ENCODE results near the gene FAM135A.

Gene FAM135A

GRCh38 chr6:70413114-70413991, at the start of gene FAM135A:
TSS of gene FAM135A (plus strand) at chr6:70413508. CDS start at chr6:70428343, 14,835 bp downstream.
- no peak for TF ChIP-seq CTCF (IDR thresholded peaks at IDR 0.05; ENCODE audit: poor library complexity, severe bottlenecking)
- Histone ChIP-seq H3K4me1 (ENCODE audit: insufficient read depth, poor library complexity, severe bottlenecking) (peaks cover 11% of the 10 kb centered on the region), H3K27ac (ENCODE audit: poor library complexity, severe bottlenecking) (peak within 1 kb of the TSS; percentile 47), H3K36me3 (ENCODE audit: low read depth) (peaks cover 25% of the 10 kb centered on the region), H3K9me3 (ENCODE audit: severe bottlenecking) (no peaks in the 10 kb centered on the region), H3K27me3 (ENCODE audit: insufficient read depth, poor library complexity, severe bottlenecking) (no peaks in the 10 kb centered on the region), H3K4me3 (ENCODE audit: severe bottlenecking) (peak within 1 kb of the TSS; percentile 90)
- DNase-seq (ENCODE audit: low spot score): peak; percentile 98
- peak; percentile 92 for ATAC-seq (ENCODE audit: low read depth)

- Histone ChIP-seq H3K4me3 (ENCODE audit: severe bottlenecking) (no peak overlapping the region), H3K36me3 (ENCODE audit: low read depth) (no peaks in the 10 kb centered on the region), H3K27ac (ENCODE audit: poor library complexity, severe bottlenecking) (no peak overlapping the region), H3K9me3 (ENCODE audit: severe bottlenecking) (no peaks in the 10 kb centered on the region), H3K4me1 (ENCODE audit: insufficient read depth, poor library complexity, severe bottlenecking) (no peaks in the 10 kb centered on the region), H3K27me3 (ENCODE audit: insufficient read depth, poor library complexity, severe bottlenecking) (peaks cover 73% of the 10 kb centered on the region)
- no peak for DNase-seq (ENCODE audit: low spot score)
- no peak for TF ChIP-seq CTCF (IDR thresholded peaks at IDR 0.05; ENCODE audit: poor library complexity, severe bottlenecking)
- ATAC-seq (ENCODE audit: low read depth): no peak
These were observed 49.4 kb upstream of the FAM135A start for GRCh38 chr6:70363741-70364493.

DNA sequence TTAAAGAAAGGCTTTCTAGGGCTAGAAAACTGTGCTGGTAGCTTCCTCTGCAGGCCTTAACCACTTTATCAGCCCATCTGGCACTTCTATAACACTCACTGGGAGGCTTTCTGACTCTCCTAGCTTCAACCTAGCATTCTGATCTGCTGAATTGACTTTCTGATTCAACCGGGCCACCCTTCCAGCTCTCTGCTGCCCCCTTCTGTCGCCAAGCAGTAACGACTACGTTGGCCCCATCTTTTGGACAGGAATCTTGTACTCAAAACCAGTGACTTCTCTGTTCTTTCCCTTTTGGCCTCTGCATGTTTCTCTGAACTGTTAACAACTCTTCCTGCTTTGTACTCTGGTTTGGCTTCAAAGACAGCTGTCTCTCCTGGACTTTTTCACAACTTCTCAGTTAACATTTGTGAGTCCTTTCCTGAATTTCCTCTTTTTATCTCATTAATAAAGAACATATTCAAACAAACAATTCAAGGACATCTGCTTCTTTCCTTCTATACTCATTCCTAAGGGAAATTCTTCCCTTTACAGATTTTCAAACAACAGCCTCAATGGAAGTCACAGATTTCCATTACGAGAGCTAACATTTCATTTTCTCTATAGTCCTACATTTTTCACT, 43.9 kb upstream of the FAM135A start:
- TF ChIP-seq CTCF (IDR thresholded peaks at IDR 0.05; ENCODE audit: poor library complexity, severe bottlenecking): peak; percentile 97
- peak; percentile 77 for ATAC-seq (ENCODE audit: low read depth)
- Histone ChIP-seq H3K4me3 (ENCODE audit: severe bottlenecking) (no peak overlapping the region), H3K27ac (ENCODE audit: poor library complexity, severe bottlenecking) (no peak overlapping the region), H3K9me3 (ENCODE audit: severe bottlenecking) (no peaks in the 10 kb centered on the region), H3K36me3 (ENCODE audit: low read depth) (no peaks in the 10 kb centered on the region), H3K4me1 (ENCODE audit: insufficient read depth, poor library complexity, severe bottlenecking) (peaks cover 8% of the 10 kb centered on the region), H3K27me3 (ENCODE audit: insufficient read depth, poor library complexity, severe bottlenecking) (peaks cover 59% of the 10 kb centered on the region)
- DNase-seq (ENCODE audit: low spot score): no peak

GRCh38 chr6:70370496-70370895, 42.8 kb upstream of the FAM135A start:
- no peak for TF ChIP-seq CTCF (IDR thresholded peaks at IDR 0.05; ENCODE audit: poor library complexity, severe bottlenecking)
- no peak for DNase-seq (ENCODE audit: low spot score)
- peaks cover 48% of the 10 kb centered on the region for H3K27me3 ChIP-seq (ENCODE audit: insufficient read depth, poor library complexity, severe bottlenecking)
- H3K27ac ChIP-seq (ENCODE audit: poor library complexity, severe bottlenecking): no peak overlapping the region
- no peaks in the 10 kb centered on the region for H3K36me3 ChIP-seq (ENCODE audit: low read depth)
- no peaks in the 10 kb centered on the region for H3K9me3 ChIP-seq (ENCODE audit: severe bottlenecking)
- no peak overlapping the region for H3K4me3 ChIP-seq (ENCODE audit: severe bottlenecking)
- ATAC-seq (ENCODE audit: low read depth): no peak
- peaks cover 16% of the 10 kb centered on the region for H3K4me1 ChIP-seq (ENCODE audit: insufficient read depth, poor library complexity, severe bottlenecking)
